DLD1 (cell line): ENCODE results near the gene LYRM4.

Experiments
- in situ Hi-C: cut with HindIII; loops from 2 replicates; pipeline ENCODE4 v1.10.0; 2017; ENCODE audit warnings: low sequenced_read_pairs

Gene LYRM4

DNA sequence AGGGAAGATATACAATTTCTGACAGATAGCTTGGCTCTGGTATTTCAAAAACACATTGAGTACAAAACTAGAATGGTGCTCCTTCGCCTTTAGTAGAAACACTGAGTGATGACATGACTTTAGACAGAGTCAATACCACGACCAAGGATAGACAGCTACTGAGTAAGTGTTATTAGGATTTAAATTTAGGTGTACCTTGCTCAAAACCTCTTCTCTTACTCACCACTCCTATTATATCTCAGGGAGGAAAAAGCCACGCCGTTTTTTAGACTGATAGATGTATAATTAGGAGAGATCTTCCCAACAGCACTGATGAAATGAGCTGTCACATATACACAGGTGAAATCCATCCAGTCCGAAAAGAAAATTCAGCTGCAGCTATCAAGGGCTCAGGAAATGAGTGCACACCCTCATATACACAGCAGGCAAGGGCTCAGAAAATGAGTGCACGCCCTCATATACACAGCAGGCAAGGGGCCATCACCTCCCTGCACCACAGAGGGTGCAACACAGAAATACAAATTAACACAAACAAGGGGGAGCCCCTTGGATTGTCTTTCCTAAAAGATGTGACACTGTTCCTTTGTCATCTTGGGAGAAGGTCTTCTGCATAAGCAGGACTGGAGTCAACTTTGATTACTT is 53.7 kb downstream of the LYRM4 start:
- in situ Hi-C loops = no loop called here

DNA sequence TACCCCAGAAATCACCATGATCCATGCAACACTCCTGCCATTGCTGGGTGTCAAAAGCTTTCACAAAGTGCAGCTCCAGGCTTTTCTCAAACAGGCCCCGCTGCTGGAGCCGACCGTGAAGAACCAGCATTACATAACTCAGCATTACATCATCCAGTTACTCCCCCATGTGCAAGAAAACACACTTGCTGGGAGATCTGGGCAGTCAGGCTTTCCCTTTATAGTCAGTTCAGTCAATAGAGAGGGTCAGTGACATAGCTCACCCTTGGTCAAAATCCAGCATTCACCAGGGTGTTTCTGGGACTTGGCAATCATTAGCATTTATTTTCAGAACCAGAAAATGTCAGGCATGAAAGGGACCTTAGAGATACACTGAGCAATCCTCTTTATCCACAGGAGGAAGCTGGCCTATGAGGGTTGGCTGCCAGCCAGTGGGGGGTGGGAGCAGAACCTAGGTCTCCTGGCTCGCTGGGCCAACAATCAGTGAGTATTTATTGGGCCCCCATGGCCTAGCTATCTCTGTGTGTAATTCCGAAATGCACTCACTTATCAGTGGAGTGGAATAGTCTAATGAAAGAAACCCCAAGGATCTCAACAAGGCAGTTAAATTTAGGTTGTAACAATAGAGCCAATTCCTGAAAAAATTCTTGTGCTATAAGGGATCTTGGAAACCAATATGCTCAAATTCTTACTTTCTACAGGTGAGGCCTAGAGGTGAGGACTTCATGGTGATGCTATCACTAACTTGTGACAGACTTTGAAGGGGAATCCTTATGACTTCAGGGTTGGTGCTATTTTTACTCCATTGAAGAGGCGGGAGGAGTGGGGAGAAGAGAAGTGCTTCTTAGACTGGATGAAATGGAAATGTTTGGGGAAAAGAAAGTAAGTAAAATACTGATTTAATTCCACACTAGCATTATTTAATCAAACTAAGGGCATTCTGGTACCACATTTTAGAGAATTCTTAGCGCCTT is 54.6 kb downstream of the LYRM4 start:
- in situ Hi-C loops = no loop called here

DNA sequence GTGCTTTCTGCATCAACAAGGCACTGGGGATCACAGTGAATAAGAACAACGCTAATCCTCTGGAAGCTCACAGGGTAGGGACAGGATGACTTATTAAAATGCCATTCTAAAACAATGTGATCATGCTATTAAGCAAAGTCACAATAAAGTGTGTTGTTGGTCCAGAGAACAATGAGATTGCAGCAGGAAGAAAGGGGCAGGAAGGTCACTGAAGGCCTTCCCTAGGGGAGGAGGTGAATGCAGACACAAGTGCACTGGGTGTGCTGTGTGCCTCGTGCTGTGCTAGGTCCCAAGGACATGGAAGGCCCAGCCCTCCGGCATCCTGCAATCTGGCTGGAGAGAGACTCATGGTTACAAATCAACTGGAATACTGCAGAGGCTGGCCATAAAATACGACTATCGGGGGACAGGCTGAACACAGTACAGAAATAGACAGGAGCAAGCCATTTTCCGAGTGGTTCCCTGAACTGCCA is 55.7 kb downstream of the LYRM4 start:
- in situ Hi-C loops = no loop called here

DNA sequence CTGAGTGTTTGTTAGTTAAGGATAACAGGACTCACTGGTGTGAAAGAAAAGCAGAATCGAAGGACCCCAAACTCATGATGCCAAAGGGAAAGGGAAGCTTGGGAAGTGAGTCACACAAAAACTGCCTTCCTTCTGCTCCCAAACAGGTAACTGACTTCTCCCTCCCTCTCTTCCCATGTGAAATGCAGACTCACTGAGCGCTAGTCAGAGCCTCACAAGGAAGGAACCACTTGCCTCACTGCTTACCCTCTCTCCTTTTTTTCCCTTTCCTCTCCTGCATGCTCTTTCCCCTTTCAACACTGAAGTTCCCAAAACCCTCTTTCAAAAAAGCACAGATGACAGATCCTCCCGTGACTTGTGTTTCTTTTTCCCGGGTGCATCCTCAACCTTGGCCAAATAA is 56.4 kb downstream of the LYRM4 start:
- in situ Hi-C loops = no loop called here

DNA sequence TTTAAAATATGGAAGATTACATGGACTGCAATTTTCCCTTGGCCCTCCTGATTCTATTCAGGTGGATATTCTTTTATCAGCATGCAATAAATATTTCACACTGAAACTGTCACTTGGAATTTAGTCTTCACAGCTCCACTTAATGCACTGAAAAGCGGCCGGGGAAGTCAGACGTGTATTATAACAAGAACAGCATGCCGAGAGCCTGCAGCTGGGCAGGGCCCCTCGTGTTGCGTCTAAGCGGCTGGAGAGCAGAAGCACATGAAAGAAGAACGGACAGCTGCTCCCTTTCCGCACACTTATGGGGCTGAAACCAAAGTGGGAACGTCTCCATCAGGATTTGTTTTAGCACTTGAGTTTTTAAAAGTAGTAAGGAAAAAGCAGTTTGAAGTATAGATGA is 57.2 kb downstream of the LYRM4 start:
- in situ Hi-C loops = no loop called here

DNA sequence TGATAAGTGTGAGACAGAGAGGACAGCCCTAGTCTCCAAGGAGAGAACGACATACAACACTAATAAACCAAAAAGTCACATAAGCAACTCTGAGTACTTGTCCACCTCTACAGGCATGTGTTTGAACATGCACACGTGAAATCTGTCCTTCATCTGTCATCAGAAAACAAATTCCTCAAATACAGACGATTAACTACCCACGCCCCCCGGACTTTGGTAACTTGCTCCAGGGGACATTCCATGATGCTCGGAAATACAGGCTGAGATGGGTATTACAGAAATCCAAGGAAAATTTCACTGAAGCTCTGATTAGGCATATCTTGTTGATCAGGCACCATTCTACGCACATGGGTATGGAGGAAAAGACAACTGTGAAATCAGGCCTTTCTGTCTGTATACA is 57.8 kb downstream of the LYRM4 start:
- in situ Hi-C loops = no loop called here

DNA sequence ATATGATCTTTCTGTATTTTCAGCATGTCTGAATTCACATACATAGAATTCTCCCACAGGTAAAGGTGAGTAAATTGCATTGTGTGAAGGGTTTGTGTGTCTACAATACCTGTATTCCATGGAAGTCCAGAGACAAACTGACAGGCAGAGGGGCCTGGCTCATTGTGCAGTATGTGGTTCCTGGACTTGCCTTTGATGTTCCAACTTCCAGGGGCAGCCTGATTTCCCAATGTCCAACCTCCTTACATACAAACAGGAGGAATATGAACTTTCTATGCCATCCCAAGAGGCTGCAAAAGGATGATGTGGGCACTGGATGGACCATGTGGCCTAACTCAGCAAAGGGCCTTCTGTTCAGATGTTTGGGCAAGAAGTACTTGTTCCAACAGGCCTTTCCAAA is 58.5 kb downstream of the LYRM4 start:
- in situ Hi-C loops = no loop called here

DNA sequence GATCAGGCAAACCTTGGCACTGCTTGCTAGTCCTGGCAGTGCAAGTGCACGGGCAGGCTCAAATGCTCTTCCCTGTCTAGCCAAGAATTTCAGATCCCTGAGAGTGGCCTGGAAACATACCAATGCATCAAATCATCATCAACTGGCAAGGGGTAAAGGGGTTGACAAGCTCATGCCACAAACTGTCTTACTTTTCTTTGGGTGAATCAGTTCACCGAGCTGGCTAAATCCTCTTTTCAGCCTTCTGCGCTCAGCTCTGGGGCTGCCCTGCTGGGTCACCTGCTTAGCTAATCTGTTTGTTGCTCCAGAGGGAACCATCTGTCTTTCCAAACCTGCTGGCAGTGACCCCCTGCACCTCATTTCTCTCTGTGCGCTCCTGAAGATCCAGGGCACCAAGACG is 59.5 kb downstream of the LYRM4 start:
- in situ Hi-C loops = no loop called here

DNA sequence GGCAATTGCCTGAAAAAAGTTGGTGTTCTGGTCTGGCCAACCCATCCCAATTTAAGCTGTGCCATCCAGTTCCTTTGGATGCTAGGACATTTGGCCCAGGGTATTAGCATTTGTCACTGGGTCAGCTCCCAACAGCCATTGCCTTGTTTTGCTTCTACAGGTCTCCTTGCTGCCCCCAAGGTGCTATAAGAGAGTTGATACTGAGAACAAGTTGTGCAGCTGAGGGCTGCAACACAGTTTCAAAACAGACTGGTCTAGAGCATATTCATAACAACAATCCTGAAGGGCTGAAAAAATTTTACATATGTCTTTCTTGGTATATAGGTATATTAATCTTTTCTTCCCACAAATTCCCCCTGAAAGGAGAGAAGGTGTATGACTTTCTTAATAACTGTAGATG is 61.0 kb downstream of the LYRM4 start:
- in situ Hi-C loops = no loop called here

DNA sequence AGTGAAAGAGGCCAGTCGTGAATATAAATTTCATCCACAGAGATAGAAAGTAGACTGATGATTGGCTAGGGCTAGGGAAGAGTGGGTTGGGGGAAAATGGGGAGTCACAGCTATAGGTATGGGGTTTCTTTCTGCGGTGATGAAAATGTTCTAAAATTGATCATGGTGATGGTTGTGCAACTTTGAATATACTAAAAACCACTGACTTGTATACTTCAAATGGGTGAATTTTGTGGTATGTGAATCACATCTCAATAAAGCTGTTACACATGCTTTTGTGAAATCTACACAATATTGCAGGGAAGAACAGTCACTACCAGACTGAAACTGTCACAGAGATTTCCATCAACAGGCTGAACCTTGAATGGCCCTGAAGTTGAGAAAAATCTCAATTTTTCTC is 61.5 kb downstream of the LYRM4 start:
- in situ Hi-C loops = no loop called here

DNA sequence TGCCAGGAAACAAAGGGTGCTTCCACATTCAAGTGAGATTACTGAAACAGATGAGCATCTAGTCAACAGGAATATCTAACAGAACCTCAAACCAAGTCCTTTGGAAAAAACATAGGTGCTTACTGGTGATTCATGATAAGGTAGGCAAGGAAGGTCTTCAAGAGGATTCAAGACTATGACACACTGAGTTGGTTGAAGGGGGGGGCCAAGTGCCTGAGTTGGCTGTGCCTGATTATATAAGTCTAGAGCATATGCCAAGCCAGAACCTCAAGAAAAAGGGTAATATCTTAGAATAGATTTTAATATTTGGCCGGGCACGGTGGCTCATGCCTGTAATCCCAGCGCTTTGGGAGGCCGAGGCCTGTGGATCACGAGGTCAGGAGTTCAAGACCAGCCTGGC is 63.7 kb downstream of the LYRM4 start:
- in situ Hi-C loops = no loop called here

DNA sequence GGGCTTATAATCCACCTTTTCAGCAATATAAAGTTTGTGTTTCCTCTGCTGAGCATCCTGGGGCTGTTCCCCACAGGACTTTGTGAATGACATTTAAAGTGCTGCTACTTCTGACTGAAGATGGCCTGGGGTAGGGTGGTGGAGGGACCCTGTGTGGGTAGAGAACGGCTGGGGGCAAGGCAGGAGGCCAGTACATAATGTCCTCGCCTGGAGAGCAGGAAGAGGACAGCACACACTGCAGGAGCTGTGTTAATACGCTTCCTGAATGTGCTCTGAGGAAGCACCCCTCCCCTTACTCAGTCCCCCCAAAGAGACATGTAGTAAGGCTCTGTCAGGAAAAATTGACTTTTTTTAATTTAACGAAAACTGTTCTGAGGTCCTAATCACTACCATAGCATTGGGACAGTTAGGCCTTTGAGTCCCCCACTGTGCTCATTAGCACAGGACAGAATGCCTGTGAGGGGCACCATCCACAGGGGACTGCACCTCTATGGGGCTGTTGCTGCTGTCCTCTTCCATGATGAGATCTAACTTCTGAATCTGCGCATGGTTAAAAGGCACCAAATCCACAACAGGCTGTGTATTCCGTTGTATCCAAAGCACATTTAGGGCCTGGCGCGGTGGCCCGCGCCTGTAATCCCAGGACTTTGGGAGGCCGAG is 68.5 kb downstream of the LYRM4 start:
- in situ Hi-C loops = no loop called here

DNA sequence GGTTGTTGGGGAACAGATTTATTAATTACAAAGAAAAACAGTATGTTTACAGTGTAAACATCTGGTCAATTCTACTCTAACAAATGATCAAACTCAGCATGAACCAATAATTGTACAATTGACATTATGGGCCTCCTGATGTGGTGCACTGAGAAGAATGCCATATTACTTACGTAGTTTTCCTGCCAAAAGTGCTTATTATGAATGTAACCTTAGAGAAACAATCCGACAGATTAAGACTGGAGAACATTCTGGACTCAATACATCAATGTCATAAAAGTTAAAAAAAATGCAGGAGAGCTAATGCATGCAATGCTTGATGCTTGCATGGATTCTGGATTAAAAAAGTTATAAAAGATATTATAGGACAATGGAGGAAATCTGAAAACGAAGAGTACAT is 69.0 kb downstream of the LYRM4 start:
- in situ Hi-C loops = no loop called here

DNA sequence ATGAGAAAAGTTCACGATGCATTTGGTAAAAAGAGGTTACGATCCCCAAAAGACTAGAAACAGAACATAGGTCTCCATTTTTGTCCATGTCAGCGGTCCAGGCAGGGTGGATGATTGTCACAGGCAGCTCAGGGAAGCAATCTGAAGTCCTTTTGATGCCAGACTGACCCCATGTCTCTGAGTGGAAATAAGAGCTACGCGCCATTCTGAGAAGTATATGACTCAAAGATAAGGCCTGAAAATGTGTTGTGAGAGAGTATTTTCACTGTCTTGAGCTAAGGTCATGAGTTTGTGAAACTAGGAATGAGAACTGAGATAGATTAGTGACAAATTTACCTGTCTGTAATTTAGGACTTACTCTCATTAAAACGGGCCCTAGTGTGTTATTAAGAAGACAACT is 69.5 kb downstream of the LYRM4 start:
- in situ Hi-C loops = no loop called here

DNA sequence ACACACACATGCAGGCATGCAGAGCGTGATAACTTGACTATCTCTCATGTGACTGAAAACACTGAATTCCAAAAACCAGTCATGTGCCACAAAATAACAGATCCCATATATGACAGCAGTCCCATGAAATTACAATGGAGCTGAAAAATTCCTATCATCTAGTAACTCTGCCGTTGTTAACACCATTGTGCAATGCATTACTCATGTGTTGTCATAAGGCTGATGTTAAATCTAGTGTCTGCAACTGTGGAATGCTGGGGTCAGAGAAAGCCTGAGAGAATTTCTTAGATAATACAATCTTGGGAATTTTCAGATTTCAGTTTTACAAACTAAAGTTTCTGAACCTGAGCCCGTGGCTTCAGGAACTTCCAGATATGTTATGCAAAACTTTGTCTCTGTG is 70.2 kb downstream of the LYRM4 start:
- in situ Hi-C loops = no loop called here

DNA sequence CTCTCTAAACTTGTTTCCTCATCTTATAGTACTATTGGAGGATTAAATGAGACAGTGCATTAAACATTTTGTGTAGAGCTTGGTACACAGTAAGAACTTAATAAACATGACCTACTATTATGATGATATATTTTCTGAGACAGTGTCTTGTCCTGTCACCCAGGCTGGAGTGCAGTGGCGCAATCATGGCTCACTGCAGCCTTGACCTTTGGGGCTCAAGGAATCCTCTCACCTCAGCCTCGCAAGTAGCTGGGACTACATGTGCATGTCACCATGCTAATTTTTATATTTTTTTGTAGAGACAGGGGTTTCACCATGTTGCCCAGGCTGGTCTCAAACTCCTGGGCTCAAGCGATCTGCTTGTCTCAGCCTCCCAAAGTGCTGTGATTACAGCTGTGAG is 72.1 kb downstream of the LYRM4 start:
- in situ Hi-C loops = no loop called here

DNA sequence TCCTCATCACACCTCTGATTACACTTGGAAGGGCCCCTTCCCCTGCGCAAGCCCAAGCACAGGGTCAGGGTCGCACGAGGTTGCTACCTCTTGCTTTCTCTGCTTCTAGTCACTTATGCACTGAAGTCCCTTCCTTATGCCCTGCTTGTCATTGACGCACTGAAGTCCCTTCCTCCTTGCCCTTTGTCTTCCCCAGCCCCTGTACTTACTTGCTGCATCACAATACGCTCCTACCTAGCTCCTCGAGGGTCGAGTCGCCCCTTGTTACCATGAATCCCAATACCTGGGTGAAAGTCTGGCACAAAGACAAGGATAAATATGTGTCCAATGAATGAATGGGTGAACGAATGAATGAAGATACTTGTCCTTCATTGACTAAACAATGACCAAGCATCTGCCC is 75.9 kb downstream of the LYRM4 start:
- in situ Hi-C loops = no loop called here

DNA sequence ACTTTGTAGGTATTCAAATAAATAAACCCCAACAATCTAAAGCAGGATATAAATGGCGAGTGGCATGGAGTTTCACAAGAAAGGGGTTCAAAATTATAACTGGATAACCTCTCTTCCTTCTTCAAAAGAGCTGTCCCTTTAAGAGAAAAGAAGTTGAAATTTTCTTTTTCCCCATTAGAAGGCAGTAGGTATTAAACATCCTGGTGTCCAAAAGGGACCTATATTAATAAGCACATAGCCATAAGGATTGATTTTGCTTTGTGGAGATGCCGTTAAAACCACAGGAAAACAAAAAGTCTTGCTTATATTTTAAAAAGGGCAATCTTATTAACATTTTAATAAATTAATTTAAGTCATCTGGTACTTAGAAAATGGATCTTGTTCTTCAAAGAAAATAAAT is 76.5 kb downstream of the LYRM4 start:
- in situ Hi-C loops = no loop called here

DNA sequence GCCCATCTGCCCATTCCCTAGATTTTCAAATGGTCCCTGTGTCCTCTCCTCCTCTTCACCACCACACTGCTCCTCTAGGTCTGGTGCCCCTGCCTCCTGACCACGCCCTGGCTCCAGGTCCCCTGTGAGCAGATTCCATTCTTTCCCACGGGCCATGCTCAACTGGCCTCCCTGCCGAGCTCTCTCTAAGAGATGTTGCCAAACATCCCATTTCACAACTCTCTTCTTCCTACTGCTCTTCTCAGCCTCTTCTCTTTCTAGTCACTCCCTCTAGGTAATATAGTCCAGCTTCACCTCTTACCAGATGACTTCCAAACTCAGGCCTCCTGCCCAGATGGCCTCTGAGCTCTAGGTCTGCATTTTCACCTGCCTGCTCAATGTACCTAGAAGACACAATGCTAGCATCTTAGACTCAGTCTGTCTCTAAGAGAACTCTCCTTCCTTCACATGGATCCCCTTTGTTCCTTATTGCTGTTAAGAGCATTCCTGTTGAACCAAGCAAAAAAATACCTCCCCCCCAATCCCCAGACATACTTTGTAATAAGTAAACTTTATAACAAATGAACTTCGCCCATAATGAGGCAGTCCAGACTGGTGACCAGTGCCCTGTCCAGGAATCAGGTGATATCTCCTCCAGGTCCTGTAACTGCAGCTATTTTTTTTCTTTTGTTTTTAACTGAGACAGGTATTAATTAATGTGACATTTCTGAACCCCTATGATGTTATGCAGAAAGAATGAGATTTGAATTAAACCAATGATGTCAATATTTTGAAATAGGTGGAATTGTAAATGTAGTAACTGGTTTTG is 79.0 kb downstream of the LYRM4 start:
- in situ Hi-C loops = no loop called here

DNA sequence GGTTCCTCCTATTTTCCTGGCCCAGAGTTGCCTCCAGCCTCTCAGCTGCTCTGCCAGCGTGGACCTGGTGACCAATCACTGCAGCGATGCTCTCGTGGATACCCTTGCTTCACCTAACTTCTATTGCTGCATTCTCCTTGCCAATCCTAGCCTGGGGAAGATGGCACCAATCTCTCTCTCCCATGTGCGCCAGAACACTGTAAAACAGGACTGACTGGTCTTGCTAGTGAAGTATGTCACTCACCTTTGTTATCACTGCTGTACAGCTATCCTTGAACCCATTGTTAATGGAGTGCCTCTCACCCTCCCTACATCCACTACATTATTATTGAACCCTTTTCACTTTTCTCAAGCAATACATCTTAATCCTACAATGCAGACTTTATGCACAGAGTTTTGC is 80.1 kb downstream of the LYRM4 start:
- in situ Hi-C loops = no loop called here

DNA sequence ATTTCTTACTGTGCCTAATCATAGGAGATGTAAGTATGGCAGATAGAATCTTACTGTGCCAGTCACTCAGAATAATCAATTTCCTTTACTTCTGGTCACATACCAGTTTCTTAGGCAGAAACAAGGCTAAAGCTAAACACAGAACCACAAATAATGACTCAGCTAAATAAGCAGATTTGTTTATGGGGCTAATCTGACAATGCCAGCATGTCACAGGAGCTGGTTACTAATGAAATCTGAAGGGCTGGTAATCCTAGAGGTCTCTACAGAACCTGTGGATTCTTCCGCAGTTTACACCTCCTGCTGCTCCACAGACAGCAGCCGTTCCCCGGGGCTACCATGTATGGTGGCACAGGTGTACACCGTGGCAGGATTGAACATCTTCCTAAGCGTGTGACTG is 80.8 kb downstream of the LYRM4 start:
- in situ Hi-C loops = no loop called here
